ENCODE data around the gene NR2F6. TPM values are rescaled to one million over a fixed set of nuclear protein-coding genes. Genes with fewer than 3 reads are reported as not detected.

NR2F6 gene
- total and polyA plus RNA-seq, 4 donors: 26.1 to 65.5 (median 27.4) TPM

GRCh38 chr19:17240826-17241399 lies 4.8 kb downstream of the NR2F6 start:
- Histone ChIP-seq H3K9ac (ENCODE audit: insufficient read depth in 1 of 2, low read length in 2 of 2) (no peak overlapping the region), H3K36me3 (ENCODE audit: control insufficient read depth in 4 of 4, insufficient read depth in 4 of 4, low read length in 4 of 4) (peaks cover 0 to 9% (median 6%) of the 10 kb centered on the region in 4 donors), H3K27ac (ENCODE audit: low read depth in 1 of 2, low read length in 1 of 2) (peak overlapping the region in 1 of 2 donors; percentile 26), H3K27me3 (ENCODE audit: control insufficient read depth in 3 of 3, insufficient read depth in 3 of 3, low read length in 2 of 3) (no peaks in the 10 kb centered on the region), H3K9me3 (ENCODE audit: control insufficient read depth in 4 of 4, insufficient read depth in 3 of 4, low read length in 3 of 4) (no peaks in the 10 kb centered on the region), H3K4me1 (ENCODE audit: control insufficient read depth in 5 of 5, insufficient read depth in 5 of 5, low read length in 5 of 5) (peaks cover 0 to 12% (median 8%) of the 10 kb centered on the region in 5 donors), H3K4me3 (no peak overlapping the region)
- DNase-seq: no peak
- ATAC-seq (ENCODE audit: insufficient read depth, low FRiP score): no peak
- WGBS, 2 donors: 95 to 97% methylated on average over 6 of the region's 6 CpGs
- TF ChIP-seq CTCF (IDR thresholded peaks at IDR 0.05; ENCODE audit: control extremely low read depth, extremely low read depth): no peak

- 64 to 75% methylated on average over 24 of the region's 24 CpGs for WGBS, 2 donors
Observed at GRCh38 chr19:17240062-17240752, 5.5 kb downstream of the NR2F6 start.

GRCh38 chr19:17237747-17238706 lies 7.7 kb downstream of the NR2F6 start:
- 94 to 96% methylated on average over 13 of the region's 13 CpGs for WGBS, 2 donors
- no peak overlapping the region for H3K27ac ChIP-seq (ENCODE audit: low read depth in 1 of 2, low read length in 1 of 2)
- peaks cover 0 to 9% (median 6%) of the 10 kb centered on the region in 4 donors for H3K36me3 ChIP-seq (ENCODE audit: control insufficient read depth in 4 of 4, insufficient read depth in 4 of 4, low read length in 4 of 4)
- TF ChIP-seq CTCF (IDR thresholded peaks at IDR 0.05; ENCODE audit: control extremely low read depth, extremely low read depth): no peak
- H3K9ac ChIP-seq (ENCODE audit: insufficient read depth in 1 of 2, low read length in 2 of 2): no peak overlapping the region
- H3K27me3 ChIP-seq (ENCODE audit: control insufficient read depth in 3 of 3, insufficient read depth in 3 of 3, low read length in 2 of 3): no peaks in the 10 kb centered on the region
- ATAC-seq (ENCODE audit: insufficient read depth, low FRiP score): no peak
- no peak overlapping the region for H3K4me3 ChIP-seq
- no peak for DNase-seq
- H3K4me1 ChIP-seq (ENCODE audit: control insufficient read depth in 5 of 5, insufficient read depth in 5 of 5, low read length in 5 of 5): peaks cover 0 to 18% (median 4%) of the 10 kb centered on the region in 5 donors
- H3K9me3 ChIP-seq (ENCODE audit: control insufficient read depth in 4 of 4, insufficient read depth in 3 of 4, low read length in 3 of 4): no peaks in the 10 kb centered on the region

More at GRCh38 chr19:17240062-17240752, 5.5 kb downstream of the NR2F6 start:
- TF ChIP-seq CTCF (IDR thresholded peaks at IDR 0.05; ENCODE audit: control extremely low read depth, extremely low read depth): no peak
- no peaks in the 10 kb centered on the region for H3K9me3 ChIP-seq (ENCODE audit: control insufficient read depth in 4 of 4, insufficient read depth in 3 of 4, low read length in 3 of 4)
- peaks cover 0 to 14% (median 9%) of the 10 kb centered on the region in 5 donors for H3K4me1 ChIP-seq (ENCODE audit: control insufficient read depth in 5 of 5, insufficient read depth in 5 of 5, low read length in 5 of 5)
- peak overlapping the region in 1 of 2 donors; percentile 13 for H3K9ac ChIP-seq (ENCODE audit: insufficient read depth in 1 of 2, low read length in 2 of 2)
- no peaks in the 10 kb centered on the region for H3K27me3 ChIP-seq (ENCODE audit: control insufficient read depth in 3 of 3, insufficient read depth in 3 of 3, low read length in 2 of 3)
- no peak overlapping the region for H3K27ac ChIP-seq (ENCODE audit: low read depth in 1 of 2, low read length in 1 of 2)
- H3K4me3 ChIP-seq: no peak overlapping the region
- DNase-seq (no peak), ATAC-seq (ENCODE audit: insufficient read depth, low FRiP score) (no peak)
- H3K36me3 ChIP-seq (ENCODE audit: control insufficient read depth in 4 of 4, insufficient read depth in 4 of 4, low read length in 4 of 4): peaks cover 0 to 9% (median 6%) of the 10 kb centered on the region in 4 donors
